ENCODE results near the gene RPS6KA4. TPM values are rescaled to one million over a fixed set of nuclear protein-coding genes. Genes with fewer than 3 reads are reported as not detected.

Gene RPS6KA4
- total RNA-seq, 1 donor from 2014 or later: 37.5 TPM

- Mint-ChIP-seq H3K9me3 (ENCODE audit: unreplicated experiment) (no peaks in the 10 kb centered on the region), H3K27ac (ENCODE audit: unreplicated experiment) (no peak overlapping the region), H3K27me3 (ENCODE audit: unreplicated experiment) (peaks cover 12% of the 10 kb centered on the region), H3K4me3 (ENCODE audit: unreplicated experiment) (no peak overlapping the region), H3K4me1 (ENCODE audit: unreplicated experiment) (peaks cover 4% of the 10 kb centered on the region), H3K36me3 (ENCODE audit: low read depth, unreplicated experiment) (peaks cover 3% of the 10 kb centered on the region)
- no peak for DNase-seq (ENCODE audit: low spot score)
- no peak for TF ChIP-seq CTCF (IDR thresholded peaks at IDR 0.05; ENCODE audit: unreplicated experiment)
Measured at GRCh38 chr11:64342869-64343745, 15.9 kb upstream of the RPS6KA4 start.

GRCh38 chr11:64343767-64344559, 15.0 kb upstream of the RPS6KA4 start:
- H3K9me3 Mint-ChIP-seq (ENCODE audit: unreplicated experiment): no peaks in the 10 kb centered on the region
- peaks cover 3% of the 10 kb centered on the region for H3K36me3 Mint-ChIP-seq (ENCODE audit: low read depth, unreplicated experiment)
- no peak for TF ChIP-seq CTCF (IDR thresholded peaks at IDR 0.05; ENCODE audit: unreplicated experiment)
- peaks cover 4% of the 10 kb centered on the region for H3K4me1 Mint-ChIP-seq (ENCODE audit: unreplicated experiment)
- peaks cover 12% of the 10 kb centered on the region for H3K27me3 Mint-ChIP-seq (ENCODE audit: unreplicated experiment)
- no peak overlapping the region for H3K27ac Mint-ChIP-seq (ENCODE audit: unreplicated experiment)
- no peak overlapping the region for H3K4me3 Mint-ChIP-seq (ENCODE audit: unreplicated experiment)
- no peak for DNase-seq (ENCODE audit: low spot score)

GRCh38 chr11:64344787-64345186, 14.2 kb upstream of the RPS6KA4 start:
- H3K4me3 Mint-ChIP-seq (ENCODE audit: unreplicated experiment): no peak overlapping the region
- H3K27ac Mint-ChIP-seq (ENCODE audit: unreplicated experiment): no peak overlapping the region
- TF ChIP-seq CTCF (IDR thresholded peaks at IDR 0.05; ENCODE audit: unreplicated experiment): no peak
- H3K27me3 Mint-ChIP-seq (ENCODE audit: unreplicated experiment): peaks cover 8% of the 10 kb centered on the region
- H3K36me3 Mint-ChIP-seq (ENCODE audit: low read depth, unreplicated experiment): peaks cover 3% of the 10 kb centered on the region
- H3K4me1 Mint-ChIP-seq (ENCODE audit: unreplicated experiment): peaks cover 4% of the 10 kb centered on the region
- no peaks in the 10 kb centered on the region for H3K9me3 Mint-ChIP-seq (ENCODE audit: unreplicated experiment)
- no peak for DNase-seq (ENCODE audit: low spot score)

GRCh38 chr11:64347193-64347867, 11.6 kb upstream of the RPS6KA4 start:
- no peak for DNase-seq (ENCODE audit: low spot score)
- Mint-ChIP-seq H3K36me3 (ENCODE audit: low read depth, unreplicated experiment) (peaks cover 3% of the 10 kb centered on the region), H3K27me3 (ENCODE audit: unreplicated experiment) (peaks cover 10% of the 10 kb centered on the region), H3K9me3 (ENCODE audit: unreplicated experiment) (no peaks in the 10 kb centered on the region), H3K4me1 (ENCODE audit: unreplicated experiment) (no peaks in the 10 kb centered on the region), H3K4me3 (ENCODE audit: unreplicated experiment) (no peak overlapping the region), H3K27ac (ENCODE audit: unreplicated experiment) (no peak overlapping the region)
- TF ChIP-seq CTCF (IDR thresholded peaks at IDR 0.05; ENCODE audit: unreplicated experiment): no peak

Data from endothelial cell (in vitro differentiated cells).